Lower leg skin (tissue), 3 donors: ENCODE results near the gene MVB12B.

Experiments
- CTCF ChIP-seq, 3 donors: fragments of 450-650 bp; IDR thresholded peaks; one replicate each; pipeline ENCODE4 v1.5.1; 2016; ENCODE audit warnings: antibody characterized with exemption in 3 of 3, mild to moderate bottlenecking in 3 of 3, moderate library complexity in 2 of 3
- POLR2A ChIP-seq, 2 donors: fragments of 450-650 bp; IDR thresholded peaks; one replicate each; pipeline ENCODE4 v1.6.1; 2016 to 2017; ENCODE audit warnings: antibody characterized with exemption in 2 of 2, mild to moderate bottlenecking in 1 of 2, moderate library complexity in 1 of 2

- TF ChIP-seq POLR2A (IDR thresholded peaks at IDR 0.05) (no peak), CTCF (IDR thresholded peaks at IDR 0.05) (no peak)
These were observed 62.5 kb downstream of the MVB12B start for GRCh38 chr9:126388964-126389708.
